B cell (primary cell): Measurements from ENCODE around the gene SLC25A4.

Source experiments
- EZH2 ChIP-seq: IDR thresholded peaks from 2 replicates; pipeline ENCODE4 v1.6.1; 2012; ENCODE audit warnings: borderline replicate concordance, low read depth, mild to moderate bottlenecking, moderate library complexity, low read length; ENCODE audit not compliant: insufficient read depth, poor library complexity, severe bottlenecking
- TF ChIP-seq, protein P1 (sequence below): fragments of 200-600 bp; IDR thresholded peaks from one replicate; pipeline ENCODE4 v1.8.0; 2022; ENCODE audit warnings: antibody characterized with exemption, mild to moderate bottlenecking

DNA sequence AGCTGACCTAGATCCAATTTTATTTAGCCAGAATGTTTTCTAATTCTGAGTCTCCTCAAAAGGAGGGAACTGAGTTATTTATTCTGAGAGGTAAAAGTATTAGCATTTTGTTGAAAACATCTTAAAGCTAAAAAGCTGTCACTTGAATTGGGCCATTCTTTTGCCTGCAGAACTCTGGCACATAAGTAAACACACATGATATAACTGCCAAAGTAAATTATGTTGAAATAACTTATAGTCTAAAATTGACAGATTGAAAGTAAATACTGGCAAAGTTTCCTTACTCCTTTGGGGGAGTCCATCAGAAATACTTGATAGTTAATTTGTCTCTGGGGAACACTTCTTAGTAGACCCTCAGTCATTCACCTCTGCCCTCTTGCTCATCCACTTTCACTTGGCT is 38.3 kb upstream of the SLC25A4 start:
- TF ChIP-seq, protein P1, sequence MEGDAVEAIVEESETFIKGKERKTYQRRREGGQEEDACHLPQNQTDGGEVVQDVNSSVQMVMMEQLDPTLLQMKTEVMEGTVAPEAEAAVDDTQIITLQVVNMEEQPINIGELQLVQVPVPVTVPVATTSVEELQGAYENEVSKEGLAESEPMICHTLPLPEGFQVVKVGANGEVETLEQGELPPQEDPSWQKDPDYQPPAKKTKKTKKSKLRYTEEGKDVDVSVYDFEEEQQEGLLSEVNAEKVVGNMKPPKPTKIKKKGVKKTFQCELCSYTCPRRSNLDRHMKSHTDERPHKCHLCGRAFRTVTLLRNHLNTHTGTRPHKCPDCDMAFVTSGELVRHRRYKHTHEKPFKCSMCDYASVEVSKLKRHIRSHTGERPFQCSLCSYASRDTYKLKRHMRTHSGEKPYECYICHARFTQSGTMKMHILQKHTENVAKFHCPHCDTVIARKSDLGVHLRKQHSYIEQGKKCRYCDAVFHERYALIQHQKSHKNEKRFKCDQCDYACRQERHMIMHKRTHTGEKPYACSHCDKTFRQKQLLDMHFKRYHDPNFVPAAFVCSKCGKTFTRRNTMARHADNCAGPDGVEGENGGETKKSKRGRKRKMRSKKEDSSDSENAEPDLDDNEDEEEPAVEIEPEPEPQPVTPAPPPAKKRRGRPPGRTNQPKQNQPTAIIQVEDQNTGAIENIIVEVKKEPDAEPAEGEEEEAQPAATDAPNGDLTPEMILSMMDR, result no peak
- TF ChIP-seq EZH2, result no peak
